GM12875 (cell line): ENCODE measurements around the gene ENDOU.

Experiments used
- H3K4me3 ChIP-seq: one replicate; pipeline ENCODE4 v1.5.1; 2011; ENCODE audit warnings: low read depth, low read length, control low read depth
- CTCF ChIP-seq: IDR thresholded peaks from 2 replicates; pipeline ENCODE4 v1.5.1; 2011; ENCODE audit warnings: low read depth, mild to moderate bottlenecking, control low read depth, inconsistent platforms, low read length, moderate library complexity, borderline replicate concordance; ENCODE audit not compliant: insufficient read depth

ENDOU gene

GRCh38 chr12:47731723-47732122 is 6.4 kb upstream of the ENDOU start:
- no peak overlapping the region for H3K4me3 ChIP-seq
- TF ChIP-seq CTCF: no peak

GRCh38 chr12:47730341-47730744 is 5.1 kb upstream of the ENDOU start:
- H3K4me3 ChIP-seq: no peak overlapping the region
- no peak for TF ChIP-seq CTCF

- TF ChIP-seq CTCF: no peak
- H3K4me3 ChIP-seq: no peak overlapping the region
Observed at GRCh38 chr12:47729233-47729632, 3.9 kb upstream of the ENDOU start.

- H3K4me3 ChIP-seq: no peak overlapping the region
- TF ChIP-seq CTCF: no peak
Observed at GRCh38 chr12:47725893-47726292, 603 bp upstream of the ENDOU start.

- H3K4me3 ChIP-seq: no peak overlapping the region
- TF ChIP-seq CTCF: no peak
Observed at GRCh38 chr12:47722941-47723631, 2.2 kb downstream of the ENDOU start.

GRCh38 chr12:47722136-47722834 is 3.0 kb downstream of the ENDOU start:
- no peak overlapping the region for H3K4me3 ChIP-seq
- TF ChIP-seq CTCF: no peak

- no peak for TF ChIP-seq CTCF
Observed at GRCh38 chr12:47721431-47721973, 3.8 kb downstream of the ENDOU start.

More at GRCh38 chr12:47721431-47721973, 3.8 kb downstream of the ENDOU start:
- H3K4me3 ChIP-seq: no peak overlapping the region
